Measurements from ENCODE around the gene PA2G4.
"Not testable (repeated sequence)": the region's sequence is repeated elsewhere in the genome, so short reads cannot be mapped to it uniquely, and the experiment has no call there.

The PA2G4 gene

DNA sequence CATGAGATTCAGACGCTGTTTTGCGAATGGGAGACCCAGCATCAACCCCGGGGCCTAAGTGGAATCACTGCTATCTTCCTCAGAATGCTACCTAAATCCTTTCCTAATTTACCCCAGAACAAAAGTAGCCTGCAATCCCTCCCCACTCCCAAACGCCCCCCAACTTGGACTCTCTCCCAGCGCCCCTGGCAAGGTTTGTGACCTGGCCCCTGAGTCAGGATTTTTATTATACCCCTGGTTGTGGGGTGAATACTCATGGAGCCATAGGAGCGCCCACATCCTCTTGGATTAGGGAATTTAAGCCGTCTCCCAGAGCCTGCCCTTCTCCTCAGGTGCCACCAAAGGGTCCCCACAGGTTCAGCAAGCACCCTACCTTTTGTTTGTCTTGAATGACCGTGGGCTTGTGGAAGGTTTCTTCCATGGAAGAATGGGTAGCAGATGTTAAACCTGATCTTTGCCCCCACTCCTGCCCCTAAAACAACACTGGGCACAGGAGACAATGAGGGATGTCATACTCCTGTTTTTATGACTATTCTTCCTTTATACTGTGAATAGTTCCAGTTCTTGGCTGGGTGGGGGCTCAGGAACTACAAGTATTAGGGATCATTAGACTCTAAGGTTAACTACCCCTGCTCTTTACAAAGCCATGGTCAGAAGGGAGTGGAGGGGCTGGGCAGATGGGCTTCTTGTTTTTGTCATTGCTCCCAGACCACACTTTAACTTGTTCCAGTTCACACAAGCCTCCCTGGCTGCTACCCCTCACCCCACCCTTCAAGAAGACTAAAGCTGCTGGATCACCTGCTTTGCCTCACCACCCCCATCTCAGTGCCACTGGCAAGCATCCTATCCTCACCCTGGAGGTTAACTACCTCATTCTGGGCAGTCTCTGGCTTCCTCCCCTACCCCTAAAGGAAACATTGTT, 48.7 kb downstream of the PA2G4 start:
- no peak for DNase-seq (ENCODE audit: low read depth, low spot score)

DNA sequence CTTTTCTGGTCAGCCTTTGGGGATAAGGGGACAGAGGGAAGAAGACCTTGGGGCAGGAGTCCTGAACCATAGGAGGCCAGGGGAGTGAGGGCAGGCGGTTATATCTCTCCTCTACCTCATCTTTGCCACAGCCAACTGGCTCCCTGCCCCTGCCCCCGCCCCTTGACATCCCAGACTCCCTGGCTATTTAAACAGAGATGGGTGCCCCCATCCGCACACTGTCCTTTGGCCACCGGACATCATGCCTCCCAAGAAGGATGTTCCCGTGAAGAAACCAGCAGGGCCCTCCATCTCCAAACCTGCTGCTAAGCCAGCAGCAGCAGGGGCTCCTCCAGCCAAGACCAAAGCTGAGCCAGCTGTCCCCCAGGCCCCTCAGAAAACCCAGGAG, 49.3 kb downstream of the PA2G4 start:
- no peak for DNase-seq (ENCODE audit: low read depth, low spot score)

DNA sequence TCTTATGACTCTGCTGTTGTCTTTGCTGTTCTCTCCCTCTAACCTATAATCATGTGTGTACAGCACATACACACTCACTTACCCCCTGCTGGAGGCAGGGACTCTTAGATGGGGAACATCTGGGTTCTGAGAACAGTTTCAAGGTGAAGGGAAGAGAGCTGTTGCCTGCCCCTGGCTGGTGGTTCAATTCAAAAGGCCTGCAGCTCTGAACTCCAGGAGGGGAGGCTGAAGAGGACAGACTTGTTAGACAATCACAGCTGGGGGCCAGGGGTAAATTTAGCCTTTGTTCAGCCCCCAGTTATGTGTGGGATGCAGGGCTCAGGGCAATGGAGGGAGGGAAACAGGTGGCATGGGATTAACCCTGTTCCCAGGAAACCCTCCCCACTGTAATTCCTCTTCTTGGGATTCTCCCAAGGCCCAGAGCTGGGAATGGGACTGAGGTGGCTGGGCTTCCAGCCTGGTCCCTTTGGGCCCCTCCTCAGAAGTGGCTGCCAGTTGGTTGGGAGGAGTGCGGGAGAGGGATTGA, 50.0 kb downstream of the PA2G4 start:
- DNase-seq (ENCODE audit: low read depth, low spot score) = no peak

DNA sequence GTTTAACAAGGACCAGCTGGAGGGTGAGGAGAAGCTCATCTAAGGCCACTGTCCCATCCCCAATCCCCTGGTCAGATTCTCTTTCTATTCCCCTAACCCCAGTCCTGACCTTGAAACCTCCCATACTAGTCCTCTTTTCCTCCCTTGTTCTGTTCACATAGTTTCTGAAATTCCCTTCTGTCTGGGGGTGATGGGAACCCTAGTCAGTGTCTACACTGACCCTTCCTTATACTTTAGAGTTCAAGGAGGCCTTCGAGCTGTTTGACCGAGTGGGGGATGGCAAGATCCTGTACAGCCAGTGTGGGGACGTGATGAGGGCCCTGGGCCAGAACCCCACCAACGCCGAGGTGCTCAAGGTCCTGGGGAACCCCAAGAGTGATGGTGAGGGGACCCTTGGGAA, 50.5 kb downstream of the PA2G4 start:
- DNase-seq (ENCODE audit: low read depth, low spot score) = no peak

DNA sequence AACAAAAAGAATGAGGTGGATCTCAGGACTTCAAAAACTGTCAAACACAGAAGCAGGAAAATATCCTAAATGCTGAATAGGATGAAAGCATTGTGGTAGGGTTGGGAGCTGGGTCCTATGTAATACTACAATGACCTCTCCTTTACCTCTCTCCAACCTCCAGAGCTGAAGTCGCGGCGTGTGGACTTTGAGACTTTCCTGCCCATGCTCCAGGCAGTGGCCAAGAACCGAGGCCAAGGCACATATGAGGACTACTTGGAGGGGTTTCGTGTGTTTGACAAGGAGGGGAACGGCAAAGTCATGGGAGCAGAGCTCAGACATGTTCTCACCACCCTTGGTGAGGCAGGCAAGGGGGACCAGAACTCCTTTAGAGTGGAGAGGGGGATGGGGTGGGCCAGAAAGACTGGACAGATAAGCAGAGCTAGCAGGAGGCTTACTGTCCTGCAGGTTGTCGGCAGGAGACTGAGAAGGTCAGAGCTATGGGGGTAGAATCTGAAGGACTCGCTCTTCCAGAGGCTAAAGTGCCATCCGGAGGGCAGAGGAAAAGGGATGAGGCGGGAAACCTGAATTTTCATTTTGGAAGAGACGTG, 51.0 kb downstream of the PA2G4 start:
- no peak for DNase-seq (ENCODE audit: low read depth, low spot score)

DNA sequence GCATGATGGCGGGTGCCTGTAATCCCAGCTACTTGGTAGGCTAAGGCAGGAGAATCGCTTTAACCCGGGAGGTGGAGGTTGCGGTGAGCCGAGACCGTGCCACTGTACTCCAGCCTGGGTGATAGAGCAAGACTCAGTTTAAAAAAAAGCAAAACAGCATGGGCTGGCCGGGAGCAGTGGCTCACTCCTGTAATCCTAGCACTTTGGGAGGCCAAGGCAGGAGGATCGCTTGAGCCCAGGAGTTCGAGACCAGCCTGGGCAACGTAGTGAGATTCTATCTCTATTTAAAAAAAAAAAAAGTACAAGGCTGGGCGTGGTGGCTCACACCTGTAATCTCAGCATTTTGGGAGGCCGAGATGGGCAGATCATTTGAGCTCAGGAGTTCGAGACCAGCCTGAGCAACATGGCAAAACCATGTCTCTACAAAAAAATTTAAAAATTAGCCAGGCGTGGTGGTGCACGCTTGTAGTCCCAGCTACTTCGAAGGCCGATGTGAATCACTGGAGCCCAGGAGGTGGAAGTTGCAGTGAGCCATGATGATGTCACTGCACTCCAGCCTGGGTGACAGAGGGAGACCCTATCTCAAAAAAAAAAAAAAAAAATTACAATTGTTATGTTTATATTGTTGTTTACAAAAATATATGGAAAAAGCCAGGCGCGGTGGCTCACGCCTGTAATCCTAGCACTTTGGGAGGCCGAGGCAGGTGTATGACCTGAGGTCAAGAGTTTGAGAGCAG, 52.3 kb downstream of the PA2G4 start:
- DNase-seq (ENCODE audit: low read depth, low spot score) = not testable (repeated sequence)

DNA sequence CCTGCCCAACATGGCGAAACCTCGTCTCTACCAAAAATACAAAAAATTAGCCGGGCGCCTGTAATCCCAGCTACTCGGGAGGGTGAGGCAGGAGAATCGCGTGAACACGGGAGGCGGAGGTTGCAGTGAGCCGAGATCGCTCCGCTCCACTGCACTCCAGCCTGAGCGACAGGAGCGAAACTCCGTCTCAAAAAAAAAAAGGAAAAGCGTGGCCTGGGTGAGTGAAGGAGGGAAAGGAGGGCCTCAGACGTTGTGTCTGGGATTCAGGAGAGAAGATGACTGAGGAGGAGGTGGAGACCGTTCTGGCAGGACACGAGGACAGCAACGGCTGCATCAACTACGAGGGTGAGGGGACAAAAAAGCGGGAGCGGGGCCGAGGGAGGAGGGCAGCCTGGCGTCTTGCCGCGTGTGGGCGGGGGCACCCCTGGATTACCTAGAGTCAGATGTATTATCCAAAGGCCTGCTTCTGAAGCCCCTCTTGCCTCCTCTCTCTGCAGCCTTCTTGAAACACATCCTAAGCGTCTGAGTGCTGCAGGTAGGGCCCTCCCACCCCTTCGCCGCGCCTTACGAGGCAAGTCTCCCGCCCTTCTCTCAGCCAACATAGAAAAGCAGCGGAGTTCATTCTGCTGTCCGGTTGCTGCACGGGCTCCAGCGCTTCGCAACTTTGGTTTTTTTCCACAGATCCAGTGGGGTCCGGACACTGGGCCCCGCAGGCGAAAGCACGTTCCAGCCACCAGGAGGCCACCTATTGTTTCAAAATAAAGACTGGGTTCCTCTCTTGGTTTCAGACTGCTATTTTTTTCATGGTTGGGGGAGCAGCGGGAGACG, 53.1 kb downstream of the PA2G4 start:
- peak; percentile 65 for DNase-seq (ENCODE audit: low read depth, low spot score)

DNA sequence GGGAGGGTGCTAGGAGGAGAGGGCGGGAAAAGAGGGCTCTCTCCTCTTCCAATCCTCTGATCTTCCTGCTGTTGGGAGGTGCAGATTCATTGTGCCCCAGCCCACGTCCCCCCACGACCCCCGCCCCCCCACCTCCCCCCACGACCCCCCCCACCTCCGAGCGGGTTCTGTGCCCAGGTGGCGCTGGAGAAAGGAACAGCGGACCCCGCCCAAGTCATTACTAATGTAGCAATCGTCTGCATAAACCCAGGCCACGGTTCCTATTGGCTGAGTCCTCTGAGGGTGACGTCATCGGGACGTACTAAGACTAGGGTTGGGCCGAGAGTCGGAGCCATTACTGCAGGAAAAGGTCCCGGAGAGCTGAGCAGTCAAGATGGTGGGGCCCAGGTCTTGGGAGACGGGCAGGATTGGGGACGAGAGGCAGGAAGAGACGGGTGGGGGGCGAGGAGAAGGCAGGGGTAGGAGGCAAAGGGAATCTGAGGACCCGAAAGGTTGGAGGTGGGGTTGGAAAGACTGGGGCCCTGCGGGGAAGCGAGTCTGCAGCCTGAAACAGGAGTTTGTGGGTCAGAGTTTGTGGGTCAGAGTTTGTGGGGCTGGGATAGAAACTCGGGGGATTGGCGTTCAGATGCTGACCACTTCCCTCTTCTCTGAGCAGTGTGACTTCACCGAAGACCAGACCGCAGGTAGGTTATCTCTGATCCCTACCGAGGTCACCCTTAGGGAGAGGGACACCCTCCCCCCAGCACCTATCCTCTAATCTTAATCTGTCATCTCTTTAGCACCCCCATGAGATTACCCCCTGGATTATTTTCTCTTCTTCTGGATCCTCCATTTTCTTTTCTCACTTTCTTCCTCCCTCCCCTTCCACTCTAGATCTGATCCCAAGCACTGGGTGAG, 53.9 kb downstream of the PA2G4 start, which contains the start of gene MYL6:
TSS of gene MYL6 (plus strand) at position 331 of the 897 bp plus-strand sequence. CDS start at position 374, 43 bp downstream.
- peak; percentile 97 for DNase-seq (ENCODE audit: low read depth, low spot score)

DNA sequence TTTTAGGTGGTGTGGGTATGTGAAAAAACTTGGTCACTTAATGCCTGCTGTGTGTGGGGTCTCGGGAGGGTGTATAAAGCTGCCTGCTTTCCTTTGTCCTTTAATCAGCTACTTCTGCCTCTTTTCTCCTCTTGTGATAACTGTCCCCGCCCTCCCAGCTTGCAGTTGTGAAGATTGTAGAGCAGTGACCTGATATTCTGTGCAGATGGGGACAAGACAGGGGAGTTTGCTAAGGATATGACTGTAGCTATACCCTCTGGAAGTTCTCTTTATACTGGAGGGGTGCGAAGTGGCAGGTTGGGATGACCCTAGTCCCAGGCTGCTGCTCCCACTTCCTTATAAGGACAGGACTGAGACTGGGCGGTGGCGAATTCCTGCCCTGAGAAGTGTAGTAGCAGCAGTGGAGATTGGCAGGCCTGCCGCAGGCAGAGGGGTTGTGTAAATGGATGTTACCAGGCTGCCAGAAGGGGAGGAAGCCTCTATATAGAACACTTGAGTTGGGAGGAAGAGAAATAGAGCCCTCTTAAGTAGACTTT, 54.6 kb downstream of the PA2G4 start:
- peak; percentile 68 for DNase-seq (ENCODE audit: low read depth, low spot score)

DNA sequence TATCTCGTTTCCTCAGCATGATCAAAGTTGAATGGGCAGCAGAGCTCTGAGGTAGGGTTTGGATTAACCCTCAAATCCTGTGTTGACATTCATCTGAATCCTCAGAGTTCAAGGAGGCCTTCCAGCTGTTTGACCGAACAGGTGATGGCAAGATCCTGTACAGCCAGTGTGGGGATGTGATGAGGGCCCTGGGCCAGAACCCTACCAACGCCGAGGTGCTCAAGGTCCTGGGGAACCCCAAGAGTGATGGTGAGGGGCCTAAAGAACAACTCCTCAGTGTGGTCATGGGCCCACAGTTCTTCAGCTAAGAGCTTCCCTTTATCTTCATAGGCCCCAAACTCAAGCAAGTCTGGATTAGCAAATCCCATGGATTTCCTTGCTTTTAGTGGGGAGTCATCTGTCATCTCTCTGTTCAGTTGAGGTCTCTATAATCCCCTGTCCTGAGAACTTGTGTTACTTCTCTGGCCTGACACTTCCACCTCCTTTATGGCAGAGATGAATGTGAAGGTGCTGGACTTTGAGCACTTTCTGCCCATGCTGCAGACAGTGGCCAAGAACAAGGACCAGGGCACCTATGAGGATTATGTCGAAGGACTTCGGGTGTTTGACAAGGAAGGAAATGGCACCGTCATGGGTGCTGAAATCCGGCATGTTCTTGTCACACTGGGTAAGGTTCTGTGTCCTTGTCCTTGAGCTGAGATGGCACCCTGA, 55.3 kb downstream of the PA2G4 start:
- DNase-seq (ENCODE audit: low read depth, low spot score) = no peak

DNA sequence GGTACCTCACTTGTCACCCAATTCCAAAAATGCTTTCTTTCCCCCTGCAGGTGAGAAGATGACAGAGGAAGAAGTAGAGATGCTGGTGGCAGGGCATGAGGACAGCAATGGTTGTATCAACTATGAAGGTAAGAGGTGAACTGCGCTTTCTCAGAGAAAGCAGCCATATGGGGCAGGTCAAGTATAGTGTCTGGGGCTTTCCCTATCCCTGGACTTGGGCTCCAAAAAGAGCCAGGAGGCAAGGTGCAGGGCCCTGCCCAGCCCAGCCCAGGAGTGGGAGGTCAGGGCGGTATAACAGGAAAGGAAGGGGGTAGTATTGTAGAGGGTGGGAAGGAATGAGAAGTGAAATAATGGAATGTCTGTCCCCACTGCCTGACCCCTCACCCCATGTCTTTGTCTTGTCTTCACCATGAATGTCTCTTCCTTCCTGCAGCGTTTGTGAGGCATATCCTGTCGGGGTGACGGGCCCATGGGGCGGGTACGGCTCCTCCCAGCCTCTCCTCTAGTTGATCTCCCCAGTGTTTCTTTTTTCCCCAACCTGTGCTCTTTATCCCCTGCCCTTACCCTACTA, 55.9 kb downstream of the PA2G4 start:
- DNase-seq (ENCODE audit: low read depth, low spot score) = no peak

DNA sequence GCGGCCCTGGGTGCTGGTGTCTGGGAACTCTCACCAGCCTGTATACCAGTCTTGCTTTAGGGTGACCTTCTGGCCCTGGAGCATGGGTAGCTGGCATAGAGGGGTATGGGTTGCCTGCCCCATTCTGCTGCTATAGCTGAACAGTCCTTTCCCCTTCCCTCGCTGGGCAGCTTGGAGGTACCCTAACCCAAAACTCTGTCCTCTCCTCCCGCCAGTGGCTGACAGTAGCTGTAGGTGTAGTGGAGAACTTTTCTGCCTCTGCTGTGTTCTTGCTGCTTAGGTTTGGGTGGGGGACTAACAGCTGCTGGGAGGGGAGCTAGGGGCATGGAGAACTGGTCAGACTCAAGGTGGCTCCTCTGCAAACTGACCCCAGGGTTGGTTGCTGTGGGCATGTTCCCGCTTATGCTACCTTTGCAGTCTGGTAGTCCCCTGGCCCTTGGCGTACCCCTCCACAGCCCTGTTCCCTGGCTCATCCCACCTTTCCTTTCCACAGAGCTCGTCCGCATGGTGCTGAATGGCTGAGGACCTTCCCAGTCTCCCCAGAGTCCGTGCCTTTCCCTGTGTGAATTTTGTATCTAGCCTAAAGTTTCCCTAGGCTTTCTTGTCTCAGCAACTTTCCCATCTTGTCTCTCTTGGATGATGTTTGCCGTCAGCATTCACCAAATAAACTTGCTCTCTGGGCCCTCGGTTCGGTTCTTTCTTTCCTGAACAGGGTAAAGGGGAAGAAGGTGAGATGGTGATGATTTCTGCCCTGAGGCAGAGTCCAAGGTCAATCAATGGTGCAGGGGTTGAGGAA, 56.7 kb downstream of the PA2G4 start:
- no peak for DNase-seq (ENCODE audit: low read depth, low spot score)

DNA sequence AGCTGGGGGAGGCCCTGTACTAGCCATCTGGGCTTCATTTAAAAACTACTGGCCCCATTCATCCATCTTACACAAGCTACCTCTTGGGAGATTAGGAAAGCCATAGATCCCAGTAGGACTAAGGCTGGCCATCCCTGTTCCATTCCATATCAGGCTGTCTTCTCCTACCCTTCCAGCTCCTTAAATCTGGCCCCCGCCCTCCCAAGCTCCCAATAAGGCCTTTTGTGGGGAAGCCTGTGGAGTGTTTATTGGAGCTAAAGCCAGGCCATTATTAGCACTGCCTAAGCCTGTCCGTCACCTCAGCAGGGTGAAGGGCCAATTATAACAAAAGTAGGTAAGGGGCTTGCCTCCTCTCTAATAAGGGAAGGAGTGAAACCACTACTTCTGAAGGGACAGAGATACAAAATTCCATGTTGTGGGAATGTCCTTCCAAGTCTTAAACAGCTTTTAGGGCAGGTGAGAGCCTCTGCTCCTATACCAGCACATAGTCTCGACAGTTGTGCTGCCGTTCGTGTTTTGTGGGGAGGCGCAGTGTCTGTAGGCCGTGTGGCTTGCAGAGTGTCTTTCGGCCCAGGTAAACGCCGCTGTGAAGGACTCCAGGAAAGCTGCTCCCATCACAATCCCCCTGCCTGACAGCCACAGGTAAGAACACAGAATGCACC, 57.5 kb downstream of the PA2G4 start:
- DNase-seq (ENCODE audit: low read depth, low spot score) = no peak

DNA sequence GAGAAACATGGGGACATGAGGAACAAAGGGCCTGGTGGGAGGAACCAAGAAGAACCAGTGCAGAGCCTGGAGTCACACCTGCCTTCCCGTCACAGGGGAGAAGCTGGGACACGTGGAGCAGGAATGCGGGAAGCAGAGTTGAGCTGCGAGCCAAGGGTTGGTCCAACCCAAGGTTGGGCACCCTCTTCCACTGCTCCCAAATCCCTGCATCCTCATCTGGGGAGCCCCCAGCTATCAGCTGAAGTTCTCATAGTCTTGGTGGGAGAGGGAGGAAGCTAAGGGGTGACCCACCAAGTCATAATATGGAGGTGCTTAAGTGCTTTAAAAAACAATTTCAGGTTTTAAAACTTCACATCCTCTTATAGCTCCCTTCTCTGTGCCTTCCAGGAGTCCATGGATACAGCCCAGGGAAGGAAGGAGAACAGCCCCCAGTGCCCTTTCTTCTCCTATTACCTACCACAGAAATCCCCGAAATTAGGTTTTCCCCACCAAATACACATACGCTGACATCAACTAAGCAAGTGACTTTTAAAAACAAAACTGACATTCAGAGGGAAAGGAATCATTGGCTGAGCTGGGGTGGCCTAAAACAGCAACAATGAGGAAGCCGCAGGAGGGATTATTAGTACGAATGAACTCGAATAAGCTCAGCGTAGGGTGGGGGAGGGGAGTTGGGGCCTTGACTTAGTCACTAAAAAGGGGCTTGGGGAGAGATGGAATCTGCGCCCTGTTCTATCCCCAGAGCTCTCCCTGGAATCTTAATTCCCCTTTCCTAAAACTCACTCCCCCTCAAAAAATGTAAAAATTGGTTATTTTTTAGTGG, 58.3 kb downstream of the PA2G4 start:
- DNase-seq (ENCODE audit: low read depth, low spot score) = no peak

Measured in iPS DF 19.7 (cell line).